Muscle layer of duodenum (tissue), 2 donors: ENCODE data around the gene ATG14.

Source experiments
- H3K27ac ChIP-seq: one replicate; pipeline ENCODE4 v1.7.0; 2013; ENCODE audit warnings: mild to moderate bottlenecking, low read length
- H3K27me3 ChIP-seq: one replicate; pipeline ENCODE4 v1.7.0; 2013; ENCODE audit warnings: low read depth, mild to moderate bottlenecking, control low read depth, low read length
- H3K36me3 ChIP-seq, 2 donors: one replicate each; pipeline ENCODE4 v1.7.0; 2013; ENCODE audit warnings: low read length in 2 of 2, control low read depth in 1 of 2, mild to moderate bottlenecking in 1 of 2; ENCODE audit not compliant: insufficient read depth in 2 of 2, control insufficient read depth in 1 of 2
- H3K4me1 ChIP-seq, 2 donors: one replicate each; pipeline ENCODE4 v1.7.0; 2013; ENCODE audit warnings: low read length in 2 of 2, mild to moderate bottlenecking in 2 of 2, control low read depth in 1 of 2, moderate library complexity in 1 of 2; ENCODE audit not compliant: insufficient read depth in 2 of 2, control insufficient read depth in 1 of 2
- H3K4me3 ChIP-seq, 2 donors: one replicate each; pipeline ENCODE4 v1.7.0; 2013; ENCODE audit warnings: low read length in 2 of 2, low read depth in 1 of 2, mild to moderate bottlenecking in 1 of 2
- H3K9me3 ChIP-seq, 2 donors: one replicate each; pipeline ENCODE4 v1.7.0; 2013; ENCODE audit warnings: low read length in 2 of 2, control low read depth in 1 of 2, mild to moderate bottlenecking in 1 of 2; ENCODE audit not compliant: control insufficient read depth in 1 of 2
- donor health status: healthy.

ATG14 gene

DNA sequence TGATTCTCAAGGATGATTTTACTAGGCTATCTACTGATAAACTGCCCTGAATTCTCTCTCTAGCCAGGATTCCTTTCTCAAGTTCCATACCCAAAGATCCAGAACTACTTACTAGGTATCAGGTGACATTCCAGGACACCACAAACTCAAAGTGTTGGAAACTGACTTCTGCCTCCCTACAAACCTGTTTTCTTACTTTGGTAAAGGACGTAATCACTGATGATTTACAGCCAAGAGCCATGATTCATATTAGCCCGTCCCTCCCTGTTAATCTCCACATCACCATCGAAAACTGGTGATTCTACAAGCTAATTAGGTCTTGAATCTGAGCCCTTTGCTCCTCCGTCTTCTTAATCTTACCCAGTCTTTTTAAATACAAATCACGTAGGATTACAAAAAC lies 1.0 kb upstream of the ATG14 start:
- H3K9me3 ChIP-seq = no peaks in the 10 kb centered on the region
- no peak overlapping the region for H3K27ac ChIP-seq
- peak overlapping the region in 1 of 2 donors; percentile 89 for H3K4me3 ChIP-seq
- no peaks in the 10 kb centered on the region for H3K36me3 ChIP-seq
- peaks cover 15 to 18% of the 10 kb centered on the region in 2 donors for H3K4me1 ChIP-seq
- no peaks in the 10 kb centered on the region for H3K27me3 ChIP-seq

DNA sequence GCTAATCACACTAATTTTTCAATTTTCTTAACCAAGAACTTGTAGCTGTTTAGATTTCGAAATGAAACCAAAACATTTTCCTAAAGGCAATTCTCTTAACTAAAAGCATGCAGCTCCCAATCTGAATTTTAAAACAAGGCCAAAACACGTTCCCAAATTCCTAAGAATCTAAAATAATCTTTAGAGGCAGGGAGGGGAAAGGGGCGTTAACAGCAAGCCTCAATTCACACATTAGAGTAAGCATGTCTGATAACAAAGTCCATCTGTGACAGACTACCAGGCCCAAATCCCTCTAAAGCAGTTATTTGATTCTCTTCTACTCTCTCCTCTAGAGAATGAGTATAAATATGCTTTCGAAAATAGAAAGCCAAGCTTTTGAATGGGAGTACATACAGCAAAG lies 754 bp downstream of the ATG14 start:
- H3K36me3 ChIP-seq = no peaks in the 10 kb centered on the region
- peak overlapping the region; percentile 89 to 99 for H3K4me3 ChIP-seq
- no peaks in the 10 kb centered on the region for H3K27me3 ChIP-seq
- peaks cover 15 to 18% of the 10 kb centered on the region in 2 donors for H3K4me1 ChIP-seq
- H3K9me3 ChIP-seq = no peaks in the 10 kb centered on the region
- peak overlapping the region; percentile 33 for H3K27ac ChIP-seq

DNA sequence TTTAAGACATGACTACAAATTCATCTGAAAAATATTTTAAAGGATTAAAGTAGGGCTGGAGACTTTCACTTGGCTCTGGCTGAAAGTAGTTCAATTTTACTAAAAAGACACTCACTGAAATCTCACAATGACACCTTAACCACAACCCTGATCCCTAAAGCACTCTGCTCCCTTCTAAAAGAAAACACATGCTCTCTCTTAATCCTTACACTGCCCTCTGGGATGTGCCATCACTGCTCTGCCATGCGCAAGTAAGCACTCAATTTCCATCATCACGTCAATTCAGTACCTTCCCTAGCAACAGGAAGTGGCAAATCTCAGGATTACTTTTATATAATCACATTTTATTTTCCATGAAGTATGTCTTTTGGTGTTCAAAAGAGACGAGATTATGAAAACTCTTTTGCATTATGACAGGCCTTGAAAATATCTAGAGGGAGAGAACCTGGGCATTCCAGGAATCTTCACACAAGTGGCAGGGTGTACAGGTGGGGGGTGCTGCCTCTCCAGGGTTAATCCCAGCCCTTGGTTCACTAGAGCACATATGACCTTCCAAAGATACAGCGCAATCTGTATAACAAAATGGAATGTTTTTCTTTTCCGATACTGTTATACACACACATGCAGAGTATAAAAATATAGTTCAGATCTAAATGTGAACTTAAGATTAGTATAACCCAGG lies 7.3 kb downstream of the ATG14 start:
- no peaks in the 10 kb centered on the region for H3K9me3 ChIP-seq
- no peak overlapping the region for H3K27ac ChIP-seq
- no peaks in the 10 kb centered on the region for H3K27me3 ChIP-seq
- H3K4me3 ChIP-seq = no peak overlapping the region
- H3K36me3 ChIP-seq = no peaks in the 10 kb centered on the region
- peaks cover 0 to under 1% of the 10 kb centered on the region in 2 donors for H3K4me1 ChIP-seq

DNA sequence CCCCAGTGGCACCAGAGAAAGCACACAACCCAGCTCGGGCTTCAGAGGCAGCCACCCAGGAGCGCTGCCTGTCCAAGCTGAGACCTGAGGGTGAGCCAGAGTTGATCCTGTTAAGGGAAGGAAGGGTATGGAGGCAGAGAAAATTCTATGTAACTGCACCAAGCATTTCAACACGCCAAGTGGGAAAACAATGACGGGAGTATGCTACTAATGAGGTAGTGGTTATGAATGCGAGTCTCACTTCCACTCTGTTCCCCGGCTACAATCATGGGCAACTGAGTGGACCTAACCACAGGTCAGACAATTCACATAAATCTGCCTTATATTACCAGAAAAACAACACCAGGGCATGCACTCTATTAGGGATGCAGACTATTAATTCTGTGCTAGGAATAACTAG lies 9.9 kb downstream of the ATG14 start:
- H3K27me3 ChIP-seq = no peaks in the 10 kb centered on the region
- H3K36me3 ChIP-seq = peaks cover 0 to 4% of the 10 kb centered on the region in 2 donors
- no peak overlapping the region for H3K27ac ChIP-seq
- no peak overlapping the region for H3K4me3 ChIP-seq
- no peaks in the 10 kb centered on the region for H3K4me1 ChIP-seq
- H3K9me3 ChIP-seq = no peaks in the 10 kb centered on the region

DNA sequence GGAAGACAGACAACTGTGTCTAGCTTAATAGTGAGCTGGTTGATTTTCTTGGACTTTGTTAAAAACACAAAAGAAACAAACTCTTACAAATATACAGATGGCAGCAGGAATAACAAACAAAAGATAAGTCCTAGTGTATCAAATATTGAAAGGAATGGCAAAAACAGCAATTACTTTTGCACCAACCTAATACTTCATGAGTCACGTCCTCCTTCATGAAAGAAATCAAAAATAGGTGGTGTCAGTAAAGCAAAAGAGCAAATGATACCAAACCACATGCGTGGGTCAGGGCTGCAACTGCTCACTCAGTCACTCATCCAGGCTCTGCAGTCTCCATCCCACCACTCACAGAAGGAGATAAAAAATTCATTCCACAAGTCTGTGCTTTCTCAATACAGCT lies 11.8 kb downstream of the ATG14 start:
- Histone ChIP-seq H3K27me3 (no peaks in the 10 kb centered on the region), H3K36me3 (peaks cover 7 to 18% of the 10 kb centered on the region in 2 donors), H3K4me1 (no peaks in the 10 kb centered on the region), H3K4me3 (no peak overlapping the region), H3K27ac (no peak overlapping the region), H3K9me3 (no peaks in the 10 kb centered on the region)

DNA sequence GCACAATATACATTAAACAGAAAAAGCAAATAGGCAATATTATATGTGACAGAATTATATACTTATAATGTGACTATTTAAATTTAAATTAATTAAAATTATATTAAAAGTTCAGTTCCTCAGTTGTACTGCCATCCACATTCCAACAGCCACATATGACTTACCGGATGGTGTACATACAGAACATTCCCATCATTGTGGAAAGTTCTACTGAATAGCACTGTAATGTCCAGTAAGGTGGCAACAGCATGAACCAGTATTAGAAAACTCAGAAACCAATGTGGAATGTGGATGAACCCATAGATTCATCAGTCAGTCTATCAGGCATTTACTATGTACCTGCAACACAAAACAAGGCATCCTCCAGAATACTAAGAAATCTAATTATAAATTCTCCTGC lies 12.4 kb downstream of the ATG14 start:
- Histone ChIP-seq H3K9me3 (no peaks in the 10 kb centered on the region), H3K4me1 (no peaks in the 10 kb centered on the region), H3K4me3 (no peak overlapping the region), H3K27ac (no peak overlapping the region), H3K36me3 (peaks cover 13 to 25% of the 10 kb centered on the region in 2 donors), H3K27me3 (no peaks in the 10 kb centered on the region)

DNA sequence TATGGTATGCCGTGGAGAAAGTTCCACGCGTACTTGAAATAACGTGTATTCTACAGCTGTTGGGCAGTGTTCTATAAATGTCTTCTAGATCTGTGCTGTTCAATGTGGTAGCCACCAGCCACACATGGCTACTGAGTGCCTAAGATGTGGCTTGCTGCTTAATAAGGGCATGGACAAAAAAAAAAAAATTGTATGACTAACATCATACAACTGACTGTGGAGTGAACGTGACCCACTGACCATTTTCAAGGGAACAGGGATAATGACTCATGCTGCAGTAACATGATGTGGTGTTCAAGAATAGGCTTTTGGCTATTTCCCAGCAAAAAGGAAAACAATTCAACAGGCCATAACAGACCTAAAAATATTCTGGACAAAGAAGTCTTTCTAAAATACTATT lies 13.0 kb downstream of the ATG14 start:
- H3K9me3 ChIP-seq = no peaks in the 10 kb centered on the region
- H3K4me3 ChIP-seq = no peak overlapping the region
- no peaks in the 10 kb centered on the region for H3K27me3 ChIP-seq
- peaks cover 13 to 26% of the 10 kb centered on the region in 2 donors for H3K36me3 ChIP-seq
- H3K27ac ChIP-seq = no peak overlapping the region
- H3K4me1 ChIP-seq = no peaks in the 10 kb centered on the region

DNA sequence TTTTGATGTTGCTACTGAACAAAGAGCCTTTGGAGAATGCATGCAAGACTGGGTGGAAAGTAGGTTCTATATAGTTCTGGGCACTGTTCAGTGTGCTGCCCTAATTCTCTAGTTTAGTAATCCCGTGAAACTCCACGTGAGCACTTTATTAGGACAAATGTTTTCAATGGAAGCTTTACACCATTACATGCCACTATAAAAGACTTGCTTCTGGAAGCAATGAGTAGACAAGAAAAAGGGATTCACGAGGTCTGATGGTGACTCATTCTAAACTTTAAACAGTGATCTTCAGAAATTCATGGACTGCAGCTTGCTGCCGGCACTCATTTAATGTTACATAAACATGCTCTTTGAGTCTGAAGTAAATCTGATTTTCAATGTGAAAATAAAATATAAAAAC lies 22.3 kb downstream of the ATG14 start:
- Histone ChIP-seq H3K27ac (no peak overlapping the region), H3K4me3 (no peak overlapping the region), H3K36me3 (peaks cover 5 to 23% of the 10 kb centered on the region in 2 donors), H3K4me1 (no peaks in the 10 kb centered on the region), H3K27me3 (no peaks in the 10 kb centered on the region), H3K9me3 (no peaks in the 10 kb centered on the region)

DNA sequence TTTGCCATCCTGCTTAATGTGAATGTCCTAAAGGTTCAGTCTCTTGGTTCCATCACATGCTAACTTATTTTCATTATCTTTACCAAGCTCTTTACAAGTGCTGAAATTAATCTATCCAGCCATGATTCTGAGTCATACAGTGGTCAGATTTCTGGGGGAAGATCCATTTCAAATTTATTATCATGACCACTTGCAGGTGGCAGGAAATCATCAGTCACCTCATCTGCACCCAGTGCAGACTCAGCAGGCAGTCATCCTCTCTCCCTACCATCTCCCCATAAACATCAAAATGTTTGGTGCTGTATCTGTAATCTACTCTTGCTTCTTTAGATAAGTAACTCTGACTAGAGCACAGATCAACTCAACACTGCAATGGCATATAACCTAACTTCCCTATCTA lies 23.5 kb downstream of the ATG14 start:
- H3K36me3 ChIP-seq = peaks cover 4 to 27% of the 10 kb centered on the region in 2 donors
- no peak overlapping the region for H3K27ac ChIP-seq
- no peaks in the 10 kb centered on the region for H3K9me3 ChIP-seq
- no peaks in the 10 kb centered on the region for H3K4me1 ChIP-seq
- no peak overlapping the region for H3K4me3 ChIP-seq
- no peaks in the 10 kb centered on the region for H3K27me3 ChIP-seq

DNA sequence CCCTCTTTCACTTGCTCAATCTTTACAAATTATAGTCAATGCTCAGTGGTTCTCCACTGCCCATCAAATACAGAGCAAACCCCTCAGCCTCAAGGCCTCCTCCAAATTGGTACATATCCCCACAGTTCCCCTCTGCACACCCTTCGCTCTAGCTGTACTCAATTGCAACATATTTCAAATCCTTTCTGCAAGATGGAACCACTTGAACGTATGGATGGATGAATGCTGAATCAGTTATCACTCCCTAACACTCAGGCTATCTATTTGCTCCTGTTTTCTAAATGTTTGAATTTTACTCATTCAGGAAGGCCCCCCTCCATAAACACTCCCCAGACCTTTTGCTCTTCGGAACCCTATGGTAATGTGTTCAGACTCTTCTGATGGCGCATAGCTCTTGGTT lies 24.5 kb downstream of the ATG14 start:
- Histone ChIP-seq H3K9me3 (no peaks in the 10 kb centered on the region), H3K36me3 (peaks cover 4 to 27% of the 10 kb centered on the region in 2 donors), H3K4me1 (no peaks in the 10 kb centered on the region), H3K4me3 (no peak overlapping the region), H3K27me3 (no peaks in the 10 kb centered on the region), H3K27ac (no peak overlapping the region)

DNA sequence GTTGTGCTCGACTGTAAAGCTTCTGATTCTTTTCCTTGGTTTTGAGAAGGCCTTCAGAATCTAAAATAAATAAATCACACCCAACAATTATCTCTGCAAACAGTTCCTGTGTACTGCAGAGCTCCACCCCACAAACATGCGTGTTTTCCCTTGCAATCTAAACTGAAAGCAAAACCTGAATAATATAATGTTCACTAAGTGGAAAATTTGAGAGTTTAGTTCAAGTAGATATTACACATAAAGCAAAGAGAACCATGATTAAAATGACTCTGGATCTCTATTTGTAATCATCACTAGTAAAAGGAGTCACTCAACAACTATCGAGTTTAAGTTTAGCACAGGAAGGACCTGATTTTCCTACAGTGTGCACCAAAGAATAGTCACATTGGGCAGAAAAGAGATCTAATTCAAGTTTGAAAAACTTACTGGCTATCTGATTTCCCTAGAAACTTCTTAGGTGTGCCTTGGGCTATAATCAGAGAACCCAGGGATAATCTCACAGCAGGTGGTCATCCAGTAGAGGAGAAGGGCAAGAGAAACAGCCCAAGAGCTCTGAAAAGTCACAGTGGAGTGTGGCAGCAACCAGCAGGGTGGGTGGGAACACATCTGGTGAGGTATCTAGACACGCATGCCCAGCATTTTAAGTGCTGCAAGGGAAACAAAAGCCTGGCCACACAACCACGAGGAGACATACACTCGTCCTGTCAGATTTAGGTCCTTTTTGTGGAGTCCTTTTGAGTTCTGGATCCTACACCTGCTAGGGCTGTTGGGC lies 25.4 kb downstream of the ATG14 start:
- Histone ChIP-seq H3K36me3 (peaks cover 11 to 35% of the 10 kb centered on the region in 2 donors), H3K9me3 (no peaks in the 10 kb centered on the region), H3K27ac (peak overlapping the region; percentile 40), H3K4me1 (no peaks in the 10 kb centered on the region), H3K27me3 (no peaks in the 10 kb centered on the region), H3K4me3 (no peak overlapping the region)
